ENCODE measurements around the gene MAP3K13.

DNA sequence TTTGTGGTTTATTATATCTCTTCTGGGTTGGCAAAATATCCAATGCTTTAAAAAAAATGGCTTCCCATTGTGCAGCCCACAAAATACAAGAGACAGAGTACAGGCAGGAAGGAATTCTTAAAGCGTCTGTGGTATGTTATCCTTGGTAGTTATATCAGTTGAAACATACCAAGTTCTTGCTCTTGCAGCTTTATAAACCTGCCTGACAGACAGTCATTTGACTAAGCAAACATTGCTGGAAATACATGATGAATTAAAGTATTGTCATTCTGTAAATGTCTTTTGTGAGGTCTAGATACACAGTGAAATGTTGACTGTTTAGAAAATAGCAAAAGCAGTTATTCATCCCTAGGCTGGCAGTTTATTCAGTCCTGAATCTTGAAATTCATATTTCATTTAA, 44.8 kb upstream of the MAP3K13 start:
- TF ChIP-seq, protein P1, sequence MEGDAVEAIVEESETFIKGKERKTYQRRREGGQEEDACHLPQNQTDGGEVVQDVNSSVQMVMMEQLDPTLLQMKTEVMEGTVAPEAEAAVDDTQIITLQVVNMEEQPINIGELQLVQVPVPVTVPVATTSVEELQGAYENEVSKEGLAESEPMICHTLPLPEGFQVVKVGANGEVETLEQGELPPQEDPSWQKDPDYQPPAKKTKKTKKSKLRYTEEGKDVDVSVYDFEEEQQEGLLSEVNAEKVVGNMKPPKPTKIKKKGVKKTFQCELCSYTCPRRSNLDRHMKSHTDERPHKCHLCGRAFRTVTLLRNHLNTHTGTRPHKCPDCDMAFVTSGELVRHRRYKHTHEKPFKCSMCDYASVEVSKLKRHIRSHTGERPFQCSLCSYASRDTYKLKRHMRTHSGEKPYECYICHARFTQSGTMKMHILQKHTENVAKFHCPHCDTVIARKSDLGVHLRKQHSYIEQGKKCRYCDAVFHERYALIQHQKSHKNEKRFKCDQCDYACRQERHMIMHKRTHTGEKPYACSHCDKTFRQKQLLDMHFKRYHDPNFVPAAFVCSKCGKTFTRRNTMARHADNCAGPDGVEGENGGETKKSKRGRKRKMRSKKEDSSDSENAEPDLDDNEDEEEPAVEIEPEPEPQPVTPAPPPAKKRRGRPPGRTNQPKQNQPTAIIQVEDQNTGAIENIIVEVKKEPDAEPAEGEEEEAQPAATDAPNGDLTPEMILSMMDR (IDR thresholded peaks at IDR 0.05) = no peak
- no peak for TF ChIP-seq POLR2A (IDR thresholded peaks at IDR 0.05)
- TF ChIP-seq POLR2AphosphoS5 (IDR thresholded peaks at IDR 0.05) = no peak
- TF ChIP-seq EP300 (IDR thresholded peaks at IDR 0.05; ENCODE audit: low read depth) = no peak
